SIG-M5 treated with dmso at 0.1 percent for 504 hours (cell line): Measurements from ENCODE around the gene TAF8.
A peak's percentile ranks its signal among the peaks of the same experiment; 100 is the strongest.

Experiments
- DNase-seq: peaks from one replicate; lab custom pipeline; 2025; ENCODE audit not compliant: unreplicated experiment; lab: John Stamatoyannopoulos, UW

TAF8 gene

GRCh38 chr6:42049948-42050296, 402 bp upstream of the TAF8 start:
- no peak for DNase-seq

DNA sequence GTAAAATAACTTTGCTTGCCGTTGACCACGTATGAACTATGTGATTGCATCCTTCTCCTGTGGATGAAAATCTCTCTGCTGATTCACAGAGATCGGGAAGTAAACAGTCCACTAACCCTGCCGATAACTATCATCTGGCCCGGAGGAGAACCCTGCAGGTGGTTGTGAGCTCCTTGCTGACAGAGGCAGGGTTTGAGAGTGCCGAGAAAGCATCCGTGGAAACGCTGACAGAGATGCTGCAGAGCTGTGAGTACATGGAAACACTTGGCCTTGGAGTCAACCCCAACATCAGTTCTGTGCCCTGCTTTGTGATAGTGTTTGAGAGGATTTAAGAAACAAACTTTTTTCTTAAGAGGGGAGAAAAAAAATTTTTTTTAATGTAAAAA, 937 bp downstream of the TAF8 start:
- DNase-seq, result no peak

GRCh38 chr6:42053601-42054000, 3.3 kb downstream of the TAF8 start:
- DNase-seq, result no peak

DNA sequence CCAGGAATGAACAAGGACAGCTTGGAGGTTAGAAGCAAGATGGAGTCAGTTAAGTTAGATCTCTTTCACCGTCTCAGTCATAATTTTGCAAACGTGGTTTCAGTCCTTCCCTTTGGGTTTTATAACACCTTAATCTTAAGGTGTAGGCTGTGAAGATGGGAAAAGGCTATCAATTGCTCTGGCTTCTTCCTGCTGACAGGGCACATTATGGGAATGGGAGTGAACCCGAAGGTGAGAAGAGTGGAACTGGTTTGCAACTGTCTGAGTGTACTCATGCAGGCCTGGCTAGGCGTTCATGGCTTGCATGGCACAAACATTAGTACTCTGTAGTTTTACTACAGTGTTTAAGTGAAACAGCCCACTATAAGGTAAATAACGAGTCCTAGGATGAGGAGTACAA, 9.4 kb downstream of the TAF8 start:
- no peak for DNase-seq

GRCh38 chr6:42066156-42066675, 15.9 kb downstream of the TAF8 start:
- no peak for DNase-seq

GRCh38 chr6:42068173-42068572, 17.8 kb downstream of the TAF8 start:
- no peak for DNase-seq

DNA sequence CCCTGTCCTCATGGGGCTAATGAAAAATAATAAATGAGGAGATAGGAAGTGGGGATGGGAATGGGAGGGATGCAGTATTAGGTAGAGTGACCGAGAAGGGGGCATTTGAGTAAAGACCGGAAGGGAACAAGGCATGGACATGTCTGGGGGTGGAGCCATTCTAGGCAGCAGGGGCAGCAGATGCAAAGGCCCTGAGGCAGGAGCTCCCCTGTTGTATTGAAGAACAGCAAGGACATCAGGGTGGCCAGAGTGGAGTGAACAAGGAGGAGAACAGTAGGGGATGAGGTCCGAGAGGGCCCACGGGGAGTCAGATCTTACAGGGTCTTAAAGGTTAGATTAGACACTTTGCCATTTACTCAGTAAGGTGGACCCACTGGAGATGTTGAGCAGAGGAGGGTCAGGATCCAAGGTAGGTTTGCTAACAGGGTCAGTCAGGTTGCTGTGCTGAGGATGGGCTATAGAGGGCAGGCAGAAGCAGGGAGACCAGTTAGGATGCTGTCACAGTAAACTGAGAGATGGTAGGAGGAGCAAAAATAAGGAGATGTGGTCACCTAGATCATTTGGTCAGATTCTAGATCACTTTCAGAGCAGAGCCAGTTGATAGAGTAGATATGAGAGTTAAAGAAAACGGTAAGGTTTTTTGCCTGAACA, 18.7 kb downstream of the TAF8 start:
- no peak for DNase-seq

- no peak for DNase-seq
These were observed 21.7 kb downstream of the TAF8 start for GRCh38 chr6:42071881-42072583.

GRCh38 chr6:42073287-42073686, 23.0 kb downstream of the TAF8 start:
- no peak for DNase-seq

GRCh38 chr6:42075159-42075838, 25.0 kb downstream of the TAF8 start:
- DNase-seq, result peak; percentile 47

DNA sequence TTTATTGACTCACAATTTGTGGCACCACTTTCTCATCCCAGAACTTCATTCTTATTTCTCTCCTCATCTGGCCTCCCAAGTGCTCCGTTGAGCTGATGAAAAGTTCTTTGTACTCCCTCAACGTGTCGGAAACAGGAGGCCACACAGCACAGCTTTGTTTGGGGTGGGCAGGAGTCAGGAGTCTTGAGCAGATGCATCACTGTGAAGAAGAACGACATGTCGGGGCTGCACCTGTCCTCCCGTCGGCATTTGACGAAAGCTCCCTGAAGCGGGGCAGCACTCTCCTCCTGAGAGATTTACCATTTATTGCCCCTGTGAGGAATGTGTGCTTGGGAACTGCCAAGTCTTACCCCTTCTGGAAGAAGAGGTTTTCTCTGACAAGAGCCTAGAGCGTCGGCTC, 28.1 kb downstream of the TAF8 start:
- no peak for DNase-seq

- DNase-seq, result no peak
These were observed 29.7 kb downstream of the TAF8 start for GRCh38 chr6:42079941-42080464.

DNA sequence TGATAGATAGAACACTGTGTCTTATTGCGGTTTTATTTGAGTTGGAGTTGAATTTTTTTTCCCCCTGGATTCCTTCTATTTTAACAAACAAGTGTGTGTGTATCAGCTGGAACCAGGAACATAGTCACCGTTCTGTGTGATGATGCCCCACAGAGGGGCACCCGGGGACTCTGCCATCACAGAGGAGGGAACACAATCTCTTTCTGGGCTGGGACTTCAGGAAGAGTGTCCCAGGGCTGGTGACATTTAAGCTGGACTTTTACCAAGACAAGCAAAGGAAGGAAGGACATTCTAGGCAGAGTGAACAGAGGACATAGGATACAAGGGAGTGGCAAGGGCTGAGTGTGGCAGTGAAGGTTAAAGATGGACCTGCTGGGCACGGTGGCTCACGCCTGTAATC, 33.2 kb downstream of the TAF8 start:
- DNase-seq, result no peak

- no peak for DNase-seq
These were observed 34.6 kb downstream of the TAF8 start for GRCh38 chr6:42084889-42085288.

GRCh38 chr6:42086046-42087035, 36.0 kb downstream of the TAF8 start:
- DNase-seq, result no peak

GRCh38 chr6:42088101-42088591, 37.8 kb downstream of the TAF8 start:
- no peak for DNase-seq

GRCh38 chr6:42090819-42091717, 40.7 kb downstream of the TAF8 start:
- no peak for DNase-seq

- DNase-seq, result no peak
These were observed 41.3 kb downstream of the TAF8 start for GRCh38 chr6:42091718-42092023.

DNA sequence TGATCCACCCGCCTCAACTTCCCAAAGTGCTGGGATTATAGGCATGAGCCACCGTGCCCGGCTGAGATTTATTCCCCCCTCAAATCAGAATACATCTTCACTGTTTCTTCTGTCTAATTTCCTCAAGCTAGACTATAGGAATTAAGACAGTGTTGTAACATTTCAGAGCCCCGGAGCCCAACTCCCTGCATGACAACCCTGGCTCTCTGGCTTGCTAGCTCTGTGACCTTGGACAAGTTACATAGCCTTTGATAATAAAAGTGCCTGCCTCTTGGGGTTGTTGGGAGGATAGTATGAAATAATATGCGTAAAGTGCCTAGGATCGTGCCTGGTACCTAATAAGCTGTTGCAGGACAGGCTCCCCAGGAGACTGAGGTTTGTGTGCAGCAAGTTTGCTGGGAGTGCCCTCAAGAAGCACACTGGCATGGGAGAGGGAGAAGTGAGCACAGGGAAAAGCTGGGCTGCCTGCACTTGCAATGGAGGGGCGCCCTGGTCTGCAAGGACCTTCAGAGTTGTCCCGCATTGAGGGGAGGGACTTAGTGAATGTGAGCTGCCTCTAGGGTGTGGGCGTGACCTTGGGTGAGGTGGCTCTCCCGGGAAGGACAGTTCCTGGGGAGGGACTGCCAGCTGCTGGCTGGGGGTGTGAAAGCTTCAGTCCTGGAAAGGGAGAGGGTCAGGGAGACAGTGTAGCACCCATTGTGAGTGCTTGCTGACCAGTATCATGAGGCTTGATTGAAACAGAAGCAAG, 43.4 kb downstream of the TAF8 start:
- DNase-seq, result no peak
